A673 (cell line): ENCODE measurements around the gene MECR.

ENCODE experiments used
- EZH2 ChIP-seq: fragments of 200-600 bp; sonication (generic); IDR thresholded peaks from 2 replicates; pipeline ENCODE4 v1.6.1; 2017; ENCODE audit warnings: borderline replicate concordance, low read depth, mild to moderate bottlenecking, mixed read lengths, antibody characterized with exemption, low read length; ENCODE audit not compliant: poor library complexity, severe bottlenecking
- TF ChIP-seq, protein P1 (sequence below): fragments of 300-800, 200-600 bp; sonication (generic); conservative IDR thresholded peaks from 2 replicates; pipeline ENCODE4 v1.5.1; 2017; ENCODE audit warnings: low read depth, mild to moderate bottlenecking, antibody characterized with exemption, low read length, moderate library complexity, mixed read lengths

GRCh38 chr1:29251164-29252124 is 20.7 kb upstream of the MECR start:
- TF ChIP-seq, protein P1, sequence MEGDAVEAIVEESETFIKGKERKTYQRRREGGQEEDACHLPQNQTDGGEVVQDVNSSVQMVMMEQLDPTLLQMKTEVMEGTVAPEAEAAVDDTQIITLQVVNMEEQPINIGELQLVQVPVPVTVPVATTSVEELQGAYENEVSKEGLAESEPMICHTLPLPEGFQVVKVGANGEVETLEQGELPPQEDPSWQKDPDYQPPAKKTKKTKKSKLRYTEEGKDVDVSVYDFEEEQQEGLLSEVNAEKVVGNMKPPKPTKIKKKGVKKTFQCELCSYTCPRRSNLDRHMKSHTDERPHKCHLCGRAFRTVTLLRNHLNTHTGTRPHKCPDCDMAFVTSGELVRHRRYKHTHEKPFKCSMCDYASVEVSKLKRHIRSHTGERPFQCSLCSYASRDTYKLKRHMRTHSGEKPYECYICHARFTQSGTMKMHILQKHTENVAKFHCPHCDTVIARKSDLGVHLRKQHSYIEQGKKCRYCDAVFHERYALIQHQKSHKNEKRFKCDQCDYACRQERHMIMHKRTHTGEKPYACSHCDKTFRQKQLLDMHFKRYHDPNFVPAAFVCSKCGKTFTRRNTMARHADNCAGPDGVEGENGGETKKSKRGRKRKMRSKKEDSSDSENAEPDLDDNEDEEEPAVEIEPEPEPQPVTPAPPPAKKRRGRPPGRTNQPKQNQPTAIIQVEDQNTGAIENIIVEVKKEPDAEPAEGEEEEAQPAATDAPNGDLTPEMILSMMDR, result no peak
- no peak for TF ChIP-seq EZH2
